Measurements from ENCODE around the gene ANK3. TPM values are rescaled to one million over a fixed set of nuclear protein-coding genes. Genes with fewer than 3 reads are reported as not detected.

Gene ANK3
- 86.9 TPM for total RNA-seq
- 10.9 TPM for polyA plus RNA-seq

GRCh38 chr10:60389413-60390025, at the start of gene ANK3:
Gene ANK3, minus strand, starts transcription at chr10:60389875. Its CDS starts 337 bp downstream, at chr10:60389538.
- Histone ChIP-seq H3K27ac (ENCODE audit: low read depth) (no peak within 1 kb of the TSS), H3K4me1 (ENCODE audit: insufficient read depth) (no peaks in the 10 kb centered on the region), H3K36me3 (ENCODE audit: insufficient read depth) (no peaks in the 10 kb centered on the region), H3K4me3 (ENCODE audit: low read depth, low read length) (no peak within 1 kb of the TSS)
- DNase-seq (ENCODE audit: extremely low spot score), result no peak
- 76% methylated on average over 10 of the region's 10 CpGs for WGBS

GRCh38 chr10:60434418-60435046, 44.9 kb upstream of the ANK3 start:
- DNase-seq (ENCODE audit: extremely low spot score), result peak; percentile 51
- Histone ChIP-seq H3K36me3 (ENCODE audit: insufficient read depth) (no peaks in the 10 kb centered on the region), H3K27ac (ENCODE audit: low read depth) (no peak overlapping the region), H3K4me3 (ENCODE audit: low read depth, low read length) (no peak overlapping the region), H3K4me1 (ENCODE audit: insufficient read depth) (no peaks in the 10 kb centered on the region)
- WGBS, result 61% methylated on average over 3 of the region's 3 CpGs

GRCh38 chr10:60433684-60434083, 44.0 kb upstream of the ANK3 start:
- no peaks in the 10 kb centered on the region for H3K4me1 ChIP-seq (ENCODE audit: insufficient read depth)

GRCh38 chr10:60430836-60431597, 41.3 kb upstream of the ANK3 start:
- DNase-seq (ENCODE audit: extremely low spot score), result no peak
- Histone ChIP-seq H3K4me1 (ENCODE audit: insufficient read depth) (no peaks in the 10 kb centered on the region), H3K36me3 (ENCODE audit: insufficient read depth) (no peaks in the 10 kb centered on the region), H3K4me3 (ENCODE audit: low read depth, low read length) (no peak overlapping the region), H3K27ac (ENCODE audit: low read depth) (no peak overlapping the region)
- WGBS, result 84% methylated on average over 7 of the region's 7 CpGs

More at GRCh38 chr10:60433684-60434083, 44.0 kb upstream of the ANK3 start:
- Histone ChIP-seq H3K36me3 (ENCODE audit: insufficient read depth) (no peaks in the 10 kb centered on the region), H3K27ac (ENCODE audit: low read depth) (no peak overlapping the region), H3K4me3 (ENCODE audit: low read depth, low read length) (no peak overlapping the region)
- 26% methylated on average over 3 of the region's 3 CpGs for WGBS
- no peak for DNase-seq (ENCODE audit: extremely low spot score)

- Histone ChIP-seq H3K36me3 (ENCODE audit: insufficient read depth) (no peaks in the 10 kb centered on the region), H3K4me1 (ENCODE audit: insufficient read depth) (no peaks in the 10 kb centered on the region), H3K4me3 (ENCODE audit: low read depth, low read length) (no peak overlapping the region), H3K27ac (ENCODE audit: low read depth) (no peak overlapping the region)
- WGBS, result 73% methylated on average over 1 of the region's 1 CpG
- no peak for DNase-seq (ENCODE audit: extremely low spot score)
Measured at GRCh38 chr10:60430017-60430416, 40.3 kb upstream of the ANK3 start.

- Histone ChIP-seq H3K4me3 (ENCODE audit: low read depth, low read length) (no peak overlapping the region), H3K36me3 (ENCODE audit: insufficient read depth) (no peaks in the 10 kb centered on the region), H3K4me1 (ENCODE audit: insufficient read depth) (no peaks in the 10 kb centered on the region), H3K27ac (ENCODE audit: low read depth) (no peak overlapping the region)
- DNase-seq (ENCODE audit: extremely low spot score), result no peak
- 62% methylated on average over 2 of the region's 2 CpGs for WGBS
Measured at GRCh38 chr10:60429084-60429849, 39.6 kb upstream of the ANK3 start.

- 59% methylated on average over 3 of the region's 3 CpGs for WGBS
- Histone ChIP-seq H3K27ac (ENCODE audit: low read depth) (no peak overlapping the region), H3K4me1 (ENCODE audit: insufficient read depth) (no peaks in the 10 kb centered on the region), H3K4me3 (ENCODE audit: low read depth, low read length) (no peak overlapping the region), H3K36me3 (ENCODE audit: insufficient read depth) (no peaks in the 10 kb centered on the region)
- no peak for DNase-seq (ENCODE audit: extremely low spot score)
Measured at GRCh38 chr10:60428387-60428737, 38.7 kb upstream of the ANK3 start.

- no peak overlapping the region for H3K4me3 ChIP-seq (ENCODE audit: low read depth, low read length)
- 84% methylated on average over 3 of the region's 3 CpGs for WGBS
- H3K36me3 ChIP-seq (ENCODE audit: insufficient read depth), result no peaks in the 10 kb centered on the region
- no peak overlapping the region for H3K27ac ChIP-seq (ENCODE audit: low read depth)
- no peak for DNase-seq (ENCODE audit: extremely low spot score)
- H3K4me1 ChIP-seq (ENCODE audit: insufficient read depth), result no peaks in the 10 kb centered on the region
Measured at GRCh38 chr10:60427709-60428386, 38.2 kb upstream of the ANK3 start.

- Histone ChIP-seq H3K27ac (ENCODE audit: low read depth) (no peak overlapping the region), H3K4me1 (ENCODE audit: insufficient read depth) (no peaks in the 10 kb centered on the region), H3K36me3 (ENCODE audit: insufficient read depth) (no peaks in the 10 kb centered on the region), H3K4me3 (ENCODE audit: low read depth, low read length) (no peak overlapping the region)
- DNase-seq (ENCODE audit: extremely low spot score), result no peak
- 97% methylated on average over 1 of the region's 1 CpG for WGBS
Measured at GRCh38 chr10:60427148-60427547, 37.5 kb upstream of the ANK3 start.

- Histone ChIP-seq H3K36me3 (ENCODE audit: insufficient read depth) (no peaks in the 10 kb centered on the region), H3K27ac (ENCODE audit: low read depth) (no peak overlapping the region), H3K4me3 (ENCODE audit: low read depth, low read length) (no peak overlapping the region), H3K4me1 (ENCODE audit: insufficient read depth) (no peaks in the 10 kb centered on the region)
- WGBS, result 71% methylated on average over 2 of the region's 2 CpGs
- no peak for DNase-seq (ENCODE audit: extremely low spot score)
Measured at GRCh38 chr10:60426425-60426824, 36.8 kb upstream of the ANK3 start.

GRCh38 chr10:60425392-60426110, 35.9 kb upstream of the ANK3 start:
- no peak for DNase-seq (ENCODE audit: extremely low spot score)

GRCh38 chr10:60424971-60425370, 35.3 kb upstream of the ANK3 start:
- no peak for DNase-seq (ENCODE audit: extremely low spot score)
- Histone ChIP-seq H3K27ac (ENCODE audit: low read depth) (no peak overlapping the region), H3K4me3 (ENCODE audit: low read depth, low read length) (no peak overlapping the region), H3K4me1 (ENCODE audit: insufficient read depth) (no peaks in the 10 kb centered on the region), H3K36me3 (ENCODE audit: insufficient read depth) (no peaks in the 10 kb centered on the region)
- WGBS, result 71% methylated on average over 4 of the region's 4 CpGs

More at GRCh38 chr10:60425392-60426110, 35.9 kb upstream of the ANK3 start:
- Histone ChIP-seq H3K36me3 (ENCODE audit: insufficient read depth) (no peaks in the 10 kb centered on the region), H3K27ac (ENCODE audit: low read depth) (no peak overlapping the region), H3K4me1 (ENCODE audit: insufficient read depth) (no peaks in the 10 kb centered on the region), H3K4me3 (ENCODE audit: low read depth, low read length) (no peak overlapping the region)
- WGBS, result 68% methylated on average over 3 of the region's 3 CpGs
